ENCODE results near the gene ZIC5.

ZIC5 gene

GRCh38 chr13:99976575-99976974 lies 5.0 kb upstream of the ZIC5 start:
- DNase-seq (ENCODE audit: low read depth in 1 of 2, low spot score in 1 of 2): no peak

GRCh38 chr13:99975626-99976025 lies 4.1 kb upstream of the ZIC5 start:
- DNase-seq (ENCODE audit: low read depth in 1 of 2, low spot score in 1 of 2): no peak

- no peak for DNase-seq (ENCODE audit: low read depth in 1 of 2, low spot score in 1 of 2)
Observed at GRCh38 chr13:99974939-99975561, 3.5 kb upstream of the ZIC5 start.

GRCh38 chr13:99974296-99974938 lies 2.9 kb upstream of the ZIC5 start:
- DNase-seq (ENCODE audit: low read depth in 1 of 2, low spot score in 1 of 2): no peak

GRCh38 chr13:99973808-99974185 lies 2.2 kb upstream of the ZIC5 start:
- no peak for DNase-seq (ENCODE audit: low read depth in 1 of 2, low spot score in 1 of 2)

GRCh38 chr13:99973163-99973807 lies 1.7 kb upstream of the ZIC5 start:
- no peak for DNase-seq (ENCODE audit: low read depth in 1 of 2, low spot score in 1 of 2)

GRCh38 chr13:99972190-99972731 lies 694 bp upstream of the ZIC5 start:
- DNase-seq (ENCODE audit: low read depth in 1 of 2, low spot score in 1 of 2): no peak

GRCh38 chr13:99970651-99971575 lies 654 bp downstream of the ZIC5 start:
- no peak for DNase-seq (ENCODE audit: low read depth in 1 of 2, low spot score in 1 of 2)

GRCh38 chr13:99969919-99970650 lies 1.5 kb downstream of the ZIC5 start:
- DNase-seq (ENCODE audit: low read depth in 1 of 2, low spot score in 1 of 2): no peak

GRCh38 chr13:99969453-99969918 lies 2.1 kb downstream of the ZIC5 start:
- DNase-seq (ENCODE audit: low read depth in 1 of 2, low spot score in 1 of 2): no peak

GRCh38 chr13:99968521-99969452 lies 2.8 kb downstream of the ZIC5 start:
- no peak for DNase-seq (ENCODE audit: low read depth in 1 of 2, low spot score in 1 of 2)

- no peak for DNase-seq (ENCODE audit: low read depth in 1 of 2, low spot score in 1 of 2)
Observed at GRCh38 chr13:99967869-99968520, 3.6 kb downstream of the ZIC5 start.

- DNase-seq (ENCODE audit: low read depth in 1 of 2, low spot score in 1 of 2): no peak
Observed at GRCh38 chr13:99967498-99967868, 4.1 kb downstream of the ZIC5 start.

- no peak for DNase-seq (ENCODE audit: low read depth in 1 of 2, low spot score in 1 of 2)
Observed at GRCh38 chr13:99966064-99966805, 5.3 kb downstream of the ZIC5 start.

GRCh38 chr13:99965329-99966000 lies 6.1 kb downstream of the ZIC5 start:
- no peak for DNase-seq (ENCODE audit: low read depth in 1 of 2, low spot score in 1 of 2)

GRCh38 chr13:99963816-99964339 lies 7.7 kb downstream of the ZIC5 start:
- DNase-seq (ENCODE audit: low read depth in 1 of 2, low spot score in 1 of 2): no peak

GRCh38 chr13:99962242-99962641 lies 9.3 kb downstream of the ZIC5 start:
- DNase-seq (ENCODE audit: low read depth in 1 of 2, low spot score in 1 of 2): no peak

Measured in stimulated activated CD4-positive, alpha-beta T cell treated with anti-CD3 and anti-CD28 coated beads, Interleukin-15, amount 100 ng/mL, for 1 hour (primary cell).